HCT116 (cell line): ENCODE measurements around the gene SORT1. TPM values are rescaled to one million over a fixed set of nuclear protein-coding genes. Genes with fewer than 3 reads are reported as not detected.

Source experiments
- ATAC-seq: fragments of 200-7000 bp; cut with Tn5 transposase; 2 replicates; pipeline ENCODE4 v1.9.1; 2020; ENCODE audit warnings: mild to moderate bottlenecking, moderate library complexity
- BruUV-seq: library from RNA; stranded (reverse); fragments of 400-500 nt; replicated peaks from 2 replicates; lab custom pipeline; 2021; lab: Mats Ljungman, UMichigan
- CTCF ChIA-PET: fragments of 300-600 bp; sonication (Branson Sonifier 250); formaldehyde crosslinking; loops from one replicate; lab custom pipeline; 2021; ENCODE audit warnings: antibody characterized with exemption; lab: Charles Lee
- POLR2A ChIA-PET: fragments of 300-600, 350-600 bp; sonication (Branson Sonifier 250); formaldehyde crosslinking; loops from one replicate; lab custom pipeline; 2021; ENCODE audit warnings: antibody characterized with exemption; lab: Charles Lee
- RAD21 ChIA-PET, 2 experiments: fragments of 300-600 bp; sonication (Branson Sonifier 250); formaldehyde crosslinking; loops; one replicate each; lab custom pipeline; 2023; ENCODE audit warnings: low total read pairs in 2 of 2; ENCODE audit not compliant: uncharacterized antibody in 2 of 2, unreplicated experiment in 2 of 2, low non-redundant PET in 1 of 2; lab: Charles Lee
- DNase-seq: peaks from one replicate; pipeline ENCODE4 v3.0.0-alpha.2; 2010; ENCODE audit warnings: low read depth, low spot score
- H2AFZ ChIP-seq: fragments of 200-600 bp; shearing (Covaris generic), sonication (generic); 2 replicates; pipeline ENCODE4 v1.6.1; 2017; ENCODE audit warnings: low read depth, mixed run types, mixed read lengths, antibody characterized with exemption, low read length; ENCODE audit not compliant: poor library complexity, severe bottlenecking
- H3K27ac ChIP-seq: 2 replicates; pipeline ENCODE4 v1.5.1; 2012; ENCODE audit warnings: low read depth, low read length
- H3K27me3 ChIP-seq: fragments of 200-600 bp; sonication (generic); 2 replicates; pipeline ENCODE4 v1.6.1; 2016; ENCODE audit warnings: mixed run types, low read length, mixed read lengths; ENCODE audit not compliant: insufficient read depth
- H3K36me3 ChIP-seq, 2 experiments: fragments of 200-500 bp in 1 of 2; fragments of 200-600 bp in 1 of 2; sonication (Bioruptor generic) in 1 of 2; sonication (generic) in 1 of 2; 2 replicates each; pipeline versions ENCODE4 v1.5.1 to v1.6.1; 2014 to 2016; ENCODE audit warnings: low read length in 2 of 2, inconsistent platforms in 1 of 2, mixed read lengths in 1 of 2, mixed run types in 1 of 2; ENCODE audit not compliant: insufficient read depth in 2 of 2, control insufficient read depth in 1 of 2
- H3K4me1 ChIP-seq, 2 experiments: fragments of 200-600 bp in 1 of 2; sonication (generic) in 1 of 2; 2 replicates each; pipeline versions ENCODE4 v1.5.1 to v1.6.1; 2012 to 2017; ENCODE audit warnings: low read length in 2 of 2, inconsistent platforms in 1 of 2, mild to moderate bottlenecking in 1 of 2, mixed read lengths in 1 of 2, mixed run types in 1 of 2, moderate library complexity in 1 of 2; ENCODE audit not compliant: insufficient read depth in 2 of 2, control insufficient read depth in 1 of 2
- H3K4me2 ChIP-seq: fragments of 200-600 bp; sonication (generic); 2 replicates; pipeline ENCODE4 v1.6.1; 2017; ENCODE audit warnings: mixed run types, low read length, mixed read lengths
- H3K4me3 ChIP-seq, 2 experiments: fragments of 200-600 bp in 1 of 2; sonication (generic) in 1 of 2; replicated peaks in 1 of 2; 2 replicates each; pipeline ENCODE4 v1.5.1; 2011 to 2016; ENCODE audit warnings: low read length in 2 of 2, control low read depth in 1 of 2, low read depth in 1 of 2, mild to moderate bottlenecking in 1 of 2, mixed read lengths in 1 of 2, mixed run types in 1 of 2
- H3K79me2 ChIP-seq: fragments of 200-600 bp; sonication (generic); 2 replicates; pipeline ENCODE4 v1.6.1; 2017; ENCODE audit warnings: mild to moderate bottlenecking, mixed run types, low read length, moderate library complexity, mixed read lengths; ENCODE audit not compliant: insufficient read depth
- H3K9ac ChIP-seq: fragments of 200-600 bp; sonication (generic); 2 replicates; pipeline ENCODE4 v1.6.1; 2016; ENCODE audit warnings: low read length, mixed read lengths
- H3K9me2 ChIP-seq: fragments of 200-600 bp; sonication (generic), shearing (Covaris generic); 2 replicates; pipeline ENCODE4 v1.6.1; 2017; ENCODE audit warnings: mixed run types, mild to moderate bottlenecking, moderate library complexity; ENCODE audit not compliant: insufficient read depth
- H3K9me3 ChIP-seq, 2 experiments: fragments of 200-500 bp in 1 of 2; fragments of 200-600 bp in 1 of 2; sonication (Bioruptor generic) in 1 of 2; sonication (generic) in 1 of 2; 2 replicates each; pipeline ENCODE4 v1.6.1; 2014 to 2017; ENCODE audit warnings: low read length in 2 of 2, mixed read lengths in 2 of 2, inconsistent platforms in 1 of 2, low read depth in 1 of 2, mild to moderate bottlenecking in 1 of 2, mixed run types in 1 of 2, moderate library complexity in 1 of 2; ENCODE audit not compliant: control insufficient read depth in 1 of 2, insufficient read depth in 1 of 2
- H4K20me1 ChIP-seq: fragments of 200-600 bp; sonication (generic), shearing (Covaris generic); 2 replicates; pipeline ENCODE4 v1.6.1; 2017; ENCODE audit warnings: mixed run types, mild to moderate bottlenecking, moderate library complexity; ENCODE audit not compliant: insufficient read depth
- CBX3 ChIP-seq: IDR thresholded peaks from 2 replicates; pipeline ENCODE4 v1.6.1; 2012; ENCODE audit warnings: low read depth
- CEBPB ChIP-seq: IDR thresholded peaks from 2 replicates; pipeline ENCODE4 v1.6.1; 2012; ENCODE audit warnings: low read depth
- EGR1 ChIP-seq: IDR thresholded peaks from 2 replicates; pipeline ENCODE4 v1.6.1; 2012; ENCODE audit warnings: low read depth
- EZH2 ChIP-seq: fragments of 200-600 bp; sonication (generic); IDR thresholded peaks from 2 replicates; pipeline ENCODE4 v1.6.1; 2017; ENCODE audit warnings: antibody characterized with exemption, mixed run types
- EZH2phosphoT487 ChIP-seq: fragments of 200-600 bp; IDR thresholded peaks from 2 replicates; pipeline ENCODE4 v1.6.1; 2018; ENCODE audit warnings: antibody characterized with exemption, borderline replicate concordance
- FOSL1 ChIP-seq: IDR thresholded peaks from 2 replicates; pipeline ENCODE4 v1.6.1; 2012; ENCODE audit warnings: low read depth
- JUND ChIP-seq: IDR thresholded peaks from 2 replicates; pipeline ENCODE4 v1.6.1; 2012
- POLR2A ChIP-seq: IDR thresholded peaks from 2 replicates; pipeline ENCODE4 v1.7.0; 2011; ENCODE audit warnings: borderline replicate concordance; ENCODE audit not compliant: insufficient read depth, insufficient read length; ENCODE audit errors: extremely low read depth
- POLR2AphosphoS5 ChIP-seq: IDR thresholded peaks from 2 replicates; pipeline ENCODE4 v1.6.1; 2011; ENCODE audit warnings: mild to moderate bottlenecking, low read depth, low read length, moderate library complexity
- RAD21 ChIP-seq: IDR thresholded peaks from 2 replicates; pipeline ENCODE4 v1.6.1; 2012; ENCODE audit warnings: low read depth, mild to moderate bottlenecking
- REST ChIP-seq: IDR thresholded peaks from 2 replicates; pipeline ENCODE4 v1.6.1; 2012; ENCODE audit warnings: low read depth
- SIN3A ChIP-seq: IDR thresholded peaks from 2 replicates; pipeline ENCODE4 v1.6.1; 2012; ENCODE audit warnings: low read depth
- SP1 ChIP-seq: IDR thresholded peaks from 2 replicates; pipeline ENCODE4 v1.6.1; 2012; ENCODE audit warnings: low read depth
- SRF ChIP-seq: IDR thresholded peaks from 2 replicates; pipeline ENCODE4 v1.6.1; 2012; ENCODE audit warnings: low read depth
- TCF7L2 ChIP-seq: IDR thresholded peaks from 2 replicates; pipeline ENCODE4 v1.7.0; 2011; ENCODE audit warnings: borderline replicate concordance, inconsistent platforms; ENCODE audit not compliant: insufficient read depth, insufficient read length; ENCODE audit errors: extremely low read depth
- YY1 ChIP-seq: IDR thresholded peaks from 2 replicates; pipeline ENCODE4 v1.6.1; 2011; ENCODE audit warnings: low read length, low read depth, moderate library complexity, mild to moderate bottlenecking; ENCODE audit not compliant: insufficient replicate concordance; ENCODE audit errors: extremely low read depth
- ZNF274 ChIP-seq: fragments of 200-500 bp; sonication (Bioruptor generic); IDR thresholded peaks from 2 replicates; pipeline ENCODE4 v1.6.1; 2014; ENCODE audit warnings: mild to moderate bottlenecking, low read depth, low read length, inconsistent platforms
- intact Hi-C: fragments of 100-400 bp; cut with micrococcal nuclease; formaldehyde crosslinking; loops from 2 replicates; pipeline ENCODE4 v1.10.0; 2022
- total RNA-seq: library from RNA; stranded (reverse); gene quantifications from one replicate; pipeline ENCODE4 v1.2.1, GENCODE V29; 2021; ENCODE audit not compliant: unreplicated experiment
- TF ChIP-seq, protein P1 (sequence below), 3 experiments: fragments of 200-600 bp in 1 of 3; sonication (generic) in 1 of 3; IDR thresholded peaks in 2 of 3; conservative IDR thresholded peaks in 1 of 3; 2 replicates each; pipeline ENCODE4 v1.5.1; 2012 to 2017; ENCODE audit warnings: low read depth in 2 of 3, low read length in 2 of 3, antibody characterized with exemption in 1 of 3, borderline replicate concordance in 1 of 3, control low read depth in 1 of 3, mild to moderate bottlenecking in 1 of 3, mixed read lengths in 1 of 3, mixed run types in 1 of 3, moderate library complexity in 1 of 3; ENCODE audit not compliant: insufficient read depth in 1 of 3
- TF ChIP-seq, protein P2 (sequence below): IDR thresholded peaks from 2 replicates; pipeline ENCODE4 v1.6.1; 2011; ENCODE audit warnings: mild to moderate bottlenecking, low read length, moderate library complexity; ENCODE audit not compliant: insufficient replicate concordance; ENCODE audit errors: extremely low read depth
- TF ChIP-seq, protein P3 (sequence below): IDR thresholded peaks from 2 replicates; pipeline ENCODE4 v1.6.1; 2012

Gene SORT1
- total RNA-seq, 1 experiment from 2014 or later: 20.2 TPM

DNA sequence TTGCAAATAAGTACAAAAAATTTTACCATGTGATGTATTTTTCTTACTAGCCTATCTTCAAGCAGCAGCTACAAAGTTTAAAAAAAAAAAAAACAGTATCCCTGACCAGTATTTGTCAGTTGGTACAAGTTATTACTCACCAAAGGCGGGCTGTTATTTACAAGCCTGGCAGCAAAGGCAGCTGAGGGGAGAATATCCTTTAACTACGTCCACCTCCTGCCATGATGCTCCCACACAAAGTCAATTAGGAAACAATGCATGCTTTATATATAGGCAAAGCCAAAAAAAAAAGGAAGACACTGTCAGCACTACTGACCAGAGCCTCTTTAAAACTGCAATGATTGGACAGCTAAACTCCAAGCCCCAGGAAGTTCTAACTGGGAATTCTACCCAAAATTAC is 14.8 kb upstream of the SORT1 start:
- Histone ChIP-seq H3K27ac (no peak overlapping the region), H4K20me1 (peaks cover 15% of the 10 kb centered on the region), H3K4me2 (no peak overlapping the region), H3K4me3 (no peak overlapping the region), H2AFZ (no peak overlapping the region), H3K4me1 (no peaks in the 10 kb centered on the region), H3K9me2 (no peaks in the 10 kb centered on the region), H3K36me3 (peaks cover 74 to 90% of the 10 kb centered on the region in 2 experiments), H3K9ac (no peak overlapping the region), H3K9me3 (no peaks in the 10 kb centered on the region), H3K27me3 (no peaks in the 10 kb centered on the region), H3K79me2 (peaks cover 88% of the 10 kb centered on the region)
- POLR2A ChIA-PET: no interaction called here
- RAD21 ChIA-PET: no interaction called here
- intact Hi-C loops: no loop called here
- TF ChIP-seq CEBPB (no peak), SRF (no peak), SP1 (no peak), EZH2 (no peak), TCF7L2 (no peak), JUND (no peak), REST (no peak), YY1 (no peak), RAD21 (no peak), EGR1 (no peak), SIN3A (no peak), POLR2AphosphoS5 (no peak), CBX3 (no peak), FOSL1 (no peak), POLR2A (no peak), ZNF274 (no peak), EZH2phosphoT487 (no peak)
- TF ChIP-seq, protein P1, sequence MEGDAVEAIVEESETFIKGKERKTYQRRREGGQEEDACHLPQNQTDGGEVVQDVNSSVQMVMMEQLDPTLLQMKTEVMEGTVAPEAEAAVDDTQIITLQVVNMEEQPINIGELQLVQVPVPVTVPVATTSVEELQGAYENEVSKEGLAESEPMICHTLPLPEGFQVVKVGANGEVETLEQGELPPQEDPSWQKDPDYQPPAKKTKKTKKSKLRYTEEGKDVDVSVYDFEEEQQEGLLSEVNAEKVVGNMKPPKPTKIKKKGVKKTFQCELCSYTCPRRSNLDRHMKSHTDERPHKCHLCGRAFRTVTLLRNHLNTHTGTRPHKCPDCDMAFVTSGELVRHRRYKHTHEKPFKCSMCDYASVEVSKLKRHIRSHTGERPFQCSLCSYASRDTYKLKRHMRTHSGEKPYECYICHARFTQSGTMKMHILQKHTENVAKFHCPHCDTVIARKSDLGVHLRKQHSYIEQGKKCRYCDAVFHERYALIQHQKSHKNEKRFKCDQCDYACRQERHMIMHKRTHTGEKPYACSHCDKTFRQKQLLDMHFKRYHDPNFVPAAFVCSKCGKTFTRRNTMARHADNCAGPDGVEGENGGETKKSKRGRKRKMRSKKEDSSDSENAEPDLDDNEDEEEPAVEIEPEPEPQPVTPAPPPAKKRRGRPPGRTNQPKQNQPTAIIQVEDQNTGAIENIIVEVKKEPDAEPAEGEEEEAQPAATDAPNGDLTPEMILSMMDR (IDR thresholded peaks at IDR 0.05 in 2 of 3, conservative IDR thresholded peaks at IDR 0.05 in 1 of 3; ENCODE audit: borderline replicate concordance in 1 of 3, insufficient read depth in 1 of 3, low read depth in 2 of 3, low read length in 2 of 3): no peak
- TF ChIP-seq, protein P2, sequence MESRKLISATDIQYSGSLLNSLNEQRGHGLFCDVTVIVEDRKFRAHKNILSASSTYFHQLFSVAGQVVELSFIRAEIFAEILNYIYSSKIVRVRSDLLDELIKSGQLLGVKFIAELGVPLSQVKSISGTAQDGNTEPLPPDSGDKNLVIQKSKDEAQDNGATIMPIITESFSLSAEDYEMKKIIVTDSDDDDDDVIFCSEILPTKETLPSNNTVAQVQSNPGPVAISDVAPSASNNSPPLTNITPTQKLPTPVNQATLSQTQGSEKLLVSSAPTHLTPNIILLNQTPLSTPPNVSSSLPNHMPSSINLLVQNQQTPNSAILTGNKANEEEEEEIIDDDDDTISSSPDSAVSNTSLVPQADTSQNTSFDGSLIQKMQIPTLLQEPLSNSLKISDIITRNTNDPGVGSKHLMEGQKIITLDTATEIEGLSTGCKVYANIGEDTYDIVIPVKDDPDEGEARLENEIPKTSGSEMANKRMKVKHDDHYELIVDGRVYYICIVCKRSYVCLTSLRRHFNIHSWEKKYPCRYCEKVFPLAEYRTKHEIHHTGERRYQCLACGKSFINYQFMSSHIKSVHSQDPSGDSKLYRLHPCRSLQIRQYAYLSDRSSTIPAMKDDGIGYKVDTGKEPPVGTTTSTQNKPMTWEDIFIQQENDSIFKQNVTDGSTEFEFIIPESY: no peak
- TF ChIP-seq, protein P3, sequence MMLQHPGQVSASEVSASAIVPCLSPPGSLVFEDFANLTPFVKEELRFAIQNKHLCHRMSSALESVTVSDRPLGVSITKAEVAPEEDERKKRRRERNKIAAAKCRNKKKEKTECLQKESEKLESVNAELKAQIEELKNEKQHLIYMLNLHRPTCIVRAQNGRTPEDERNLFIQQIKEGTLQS: no peak
- no peak for DNase-seq
- BruUV-seq: no TSS peak
- no peak for ATAC-seq
- CTCF ChIA-PET: interaction anchor here (0.9 kb wide), 1 partner anchor 11 kb away, joined by 3 read pairs; no protein-coding TSS in a partner anchor
